Measurements from ENCODE around the gene GOLM1. TPM values are rescaled to one million over a fixed set of nuclear protein-coding genes. Genes with fewer than 3 reads are reported as not detected.

Gene GOLM1
- total and polyA plus RNA-seq, 9 of the 15 experiments (the other 6 are each of a cell fraction or from before 2014, with no cell fraction given), result 0.09 to 0.96 (median 0.40) TPM; not detected in 4

GRCh38 chr9:86079865-86080469 is 19.4 kb downstream of the GOLM1 start (continued):
- no peak for TF ChIP-seq HINFP (tag; conservative IDR thresholded peaks at IDR 0.05; ENCODE audit: low read depth)
- no peak for TF ChIP-seq DPF2 (IDR thresholded peaks at IDR 0.05)
- no peak for TF ChIP-seq MYC (IDR thresholded peaks at IDR 0.05; ENCODE audit: low read depth, low read length)
- TF ChIP-seq MYC (CRISPR knock-in tag; IDR thresholded peaks at IDR 0.05; ENCODE audit: borderline replicate concordance, low read depth), result no peak
- TF ChIP-seq ZNF609 (CRISPR knock-in tag; IDR thresholded peaks at IDR 0.05; ENCODE audit: borderline replicate concordance), result no peak
- TF ChIP-seq EGR1 (conservative IDR thresholded peaks at IDR 0.05), result no peak
- TF ChIP-seq RBM15 (IDR thresholded peaks at IDR 0.05; ENCODE audit: insufficient read depth, low read length), result no peak
- no peak for TF ChIP-seq CBFA2T3 (IDR thresholded peaks at IDR 0.05)
- no peak for TF ChIP-seq VEZF1 (CRISPR knock-in tag; IDR thresholded peaks at IDR 0.05)
- no peak for TF ChIP-seq RFX7 (CRISPR knock-in tag; IDR thresholded peaks at IDR 0.05)
- TF ChIP-seq ELF2 (CRISPR knock-in tag; IDR thresholded peaks at IDR 0.05), result no peak

Data from K562 (cell line).